Femur (tissue), 1 donor: Measurements from ENCODE around the gene IRX5.

Experiments
- DNase-seq: peaks from one replicate; pipeline ENCODE4 v3.0.0-alpha.2; 2017

Gene IRX5

DNA sequence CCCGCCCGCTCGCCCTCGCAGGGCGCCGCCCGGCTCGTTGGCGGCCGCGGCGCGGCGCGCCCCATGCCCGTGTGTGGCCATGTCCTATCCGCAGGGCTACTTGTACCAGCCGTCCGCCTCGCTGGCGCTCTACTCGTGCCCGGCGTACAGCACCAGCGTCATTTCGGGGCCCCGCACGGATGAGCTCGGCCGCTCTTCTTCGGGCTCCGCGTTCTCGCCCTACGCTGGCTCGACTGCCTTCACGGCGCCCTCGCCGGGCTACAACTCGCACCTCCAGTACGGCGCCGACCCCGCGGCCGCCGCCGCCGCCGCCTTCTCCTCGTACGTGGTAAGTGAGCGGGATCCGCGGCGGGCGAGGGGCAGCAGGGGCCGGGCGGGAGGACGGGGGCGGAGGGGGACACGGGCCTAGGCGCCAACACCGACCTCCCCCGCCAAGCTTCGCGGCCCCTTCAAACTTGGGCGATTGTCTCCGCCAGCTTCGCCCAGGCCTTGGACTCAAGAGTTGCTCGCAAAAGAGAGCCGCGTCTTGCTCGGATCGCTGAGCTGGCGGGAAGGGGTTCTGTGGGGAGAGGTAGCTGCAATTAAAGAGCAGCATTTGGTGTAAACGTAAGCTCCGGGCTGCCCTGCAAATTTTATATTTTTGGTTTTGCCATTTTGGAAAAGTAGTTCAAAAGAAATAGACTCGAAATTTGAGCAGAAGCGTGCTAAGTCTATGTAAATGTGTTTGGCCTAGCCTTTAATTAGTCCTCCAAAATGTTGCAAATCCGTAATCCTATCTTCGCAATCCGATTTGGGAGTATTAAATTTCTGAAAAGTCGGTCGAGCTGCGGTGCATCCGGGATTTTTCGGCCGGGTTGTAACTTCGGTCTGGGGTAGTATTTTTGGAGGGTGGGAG is 702 bp downstream of the IRX5 start:
- peak; percentile 55 for DNase-seq

DNA sequence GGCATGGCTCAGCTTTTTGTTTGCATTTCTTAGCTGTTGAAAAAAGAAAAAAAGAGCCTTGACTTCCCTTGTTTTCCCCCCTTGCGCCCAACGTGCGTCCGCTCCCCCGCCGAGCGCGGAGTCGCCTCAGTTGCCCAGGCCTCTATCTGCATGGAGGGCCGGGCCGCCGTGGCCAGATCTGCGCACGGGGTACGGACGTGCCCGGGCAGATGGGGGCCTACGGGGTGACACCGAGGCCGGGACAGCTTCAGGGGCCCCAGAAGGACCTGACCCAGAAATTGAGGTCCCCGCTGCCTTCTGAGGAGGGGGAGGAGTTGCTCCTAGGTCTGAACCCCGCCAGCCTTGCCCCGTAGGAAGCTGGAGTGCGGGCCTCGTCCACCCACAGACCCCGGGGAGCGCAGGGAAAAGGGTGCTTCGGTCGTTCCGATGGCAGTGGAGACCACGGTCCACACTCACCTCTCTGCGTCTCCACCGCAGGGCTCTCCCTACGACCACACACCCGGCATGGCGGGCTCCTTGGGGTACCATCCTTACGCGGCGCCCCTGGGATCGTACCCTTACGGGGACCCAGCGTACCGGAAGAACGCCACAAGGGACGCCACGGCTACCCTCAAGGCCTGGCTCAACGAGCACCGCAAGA is 1.5 kb downstream of the IRX5 start:
- DNase-seq = no peak

DNA sequence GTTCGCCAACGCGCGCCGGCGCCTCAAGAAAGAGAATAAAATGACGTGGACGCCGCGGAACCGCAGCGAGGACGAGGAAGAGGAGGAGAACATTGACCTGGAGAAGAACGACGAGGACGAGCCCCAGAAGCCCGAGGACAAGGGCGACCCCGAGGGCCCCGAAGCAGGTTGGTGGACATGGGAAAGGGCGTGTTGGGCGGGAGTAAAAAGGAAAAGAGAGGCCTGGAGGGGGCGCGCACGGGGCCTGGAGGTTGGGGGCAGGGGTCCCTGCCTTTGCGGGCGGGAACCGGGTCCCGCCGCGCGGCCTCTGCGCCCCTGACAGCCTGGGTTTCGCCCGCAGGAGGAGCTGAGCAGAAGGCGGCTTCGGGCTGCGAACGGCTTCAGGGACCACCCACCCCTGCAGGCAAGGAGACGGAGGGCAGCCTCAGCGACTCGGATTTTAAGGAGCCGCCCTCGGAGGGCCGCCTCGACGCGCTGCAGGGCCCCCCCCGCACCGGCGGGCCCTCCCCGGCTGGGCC is 2.1 kb downstream of the IRX5 start:
- no peak for DNase-seq

DNA sequence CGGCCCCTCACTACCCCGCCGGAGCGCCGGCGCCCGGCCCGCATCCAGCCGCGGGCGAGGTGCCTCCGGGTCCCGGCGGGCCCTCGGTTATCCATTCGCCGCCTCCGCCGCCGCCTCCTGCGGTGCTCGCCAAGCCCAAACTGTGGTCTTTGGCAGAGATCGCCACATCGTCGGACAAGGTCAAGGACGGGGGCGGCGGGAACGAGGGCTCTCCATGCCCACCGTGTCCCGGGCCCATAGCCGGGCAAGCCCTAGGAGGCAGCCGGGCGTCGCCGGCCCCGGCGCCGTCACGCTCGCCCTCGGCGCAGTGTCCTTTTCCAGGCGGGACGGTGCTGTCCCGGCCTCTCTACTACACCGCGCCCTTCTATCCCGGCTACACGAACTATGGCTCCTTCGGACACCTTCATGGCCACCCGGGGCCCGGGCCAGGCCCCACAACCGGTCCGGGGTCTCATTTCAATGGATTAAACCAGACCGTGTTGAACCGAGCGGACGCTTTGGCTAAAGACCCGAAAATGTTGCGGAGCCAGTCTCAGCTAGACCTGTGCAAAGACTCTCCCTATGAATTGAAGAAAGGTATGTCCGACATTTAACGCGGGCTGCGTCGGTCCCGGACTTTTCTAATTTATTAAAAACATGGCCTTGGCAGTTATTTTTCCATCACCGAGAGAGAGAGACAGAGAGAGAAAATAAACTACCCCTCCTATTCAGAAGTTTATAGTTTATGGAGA is 2.8 kb downstream of the IRX5 start:
- no peak for DNase-seq

DNA sequence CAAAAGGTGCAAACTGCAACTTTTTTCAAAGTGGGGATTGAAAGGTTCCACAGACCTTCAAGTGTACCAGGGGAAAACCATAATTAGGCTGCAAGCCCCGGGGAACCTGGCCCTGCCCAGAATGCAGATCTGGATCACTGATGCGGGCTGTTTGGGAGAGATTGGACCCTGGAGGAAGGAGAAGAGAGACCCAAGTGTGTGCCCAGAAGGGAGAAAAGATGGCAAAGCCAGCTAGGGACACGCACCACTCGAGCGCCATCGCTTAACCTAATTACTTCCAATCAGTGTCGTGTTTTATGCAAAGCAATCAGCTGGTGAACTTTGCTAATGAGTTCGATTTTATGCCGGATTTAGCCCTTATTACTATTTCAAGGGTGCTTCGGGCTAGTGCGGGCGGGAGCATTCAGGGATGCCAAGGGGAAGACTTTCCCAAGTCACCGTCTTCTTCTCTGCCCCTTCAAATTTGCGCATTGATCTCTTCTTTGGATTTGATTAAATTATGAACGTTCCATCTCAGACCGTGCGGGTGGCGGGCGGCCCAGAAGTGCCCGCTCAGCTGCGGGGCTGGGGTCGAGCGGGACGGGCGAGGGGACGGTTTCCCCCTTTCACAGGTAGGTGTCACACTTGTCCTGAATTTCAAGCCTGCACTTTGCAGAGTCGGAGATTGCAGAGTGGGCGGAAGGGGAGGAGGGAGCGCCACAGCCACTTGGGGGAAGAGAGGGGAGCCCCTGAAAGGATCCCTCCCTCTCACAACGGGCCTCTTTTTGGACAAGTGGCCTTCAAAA is 4.0 kb downstream of the IRX5 start:
- peak; percentile 53 for DNase-seq

DNA sequence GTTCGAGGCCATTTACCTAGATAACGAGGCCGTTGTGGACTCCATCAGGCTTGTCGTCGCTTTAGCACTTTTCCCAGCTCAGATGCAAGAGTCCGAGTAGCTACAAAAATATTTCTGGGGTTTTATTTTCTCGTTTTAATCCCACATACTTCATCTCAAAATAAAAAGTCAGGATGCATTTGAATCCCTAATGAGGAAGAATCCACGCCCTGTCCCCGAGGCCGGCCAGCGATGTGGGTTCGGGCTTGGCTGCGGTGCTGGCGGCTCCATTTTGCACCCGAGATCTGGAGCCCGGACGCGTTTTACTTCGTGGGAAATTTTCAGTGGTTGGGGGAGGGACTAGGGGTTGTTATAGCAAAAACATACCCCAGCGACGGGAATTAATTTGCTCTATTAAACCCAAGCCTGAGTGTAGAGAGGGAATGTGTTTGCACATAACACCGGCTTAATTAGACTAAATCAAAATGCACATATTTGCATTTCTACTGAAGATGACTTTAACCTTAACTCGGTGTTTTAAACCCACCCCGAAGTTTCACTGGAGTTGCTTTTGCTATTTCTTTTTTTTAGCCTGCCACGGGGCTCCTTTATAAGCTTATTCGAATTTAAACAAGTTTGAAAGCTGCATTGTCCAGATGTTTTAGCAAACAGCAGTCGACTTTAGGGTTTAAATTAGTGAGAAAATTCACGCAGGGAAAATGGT is 4.8 kb downstream of the IRX5 start:
- DNase-seq = no peak

DNA sequence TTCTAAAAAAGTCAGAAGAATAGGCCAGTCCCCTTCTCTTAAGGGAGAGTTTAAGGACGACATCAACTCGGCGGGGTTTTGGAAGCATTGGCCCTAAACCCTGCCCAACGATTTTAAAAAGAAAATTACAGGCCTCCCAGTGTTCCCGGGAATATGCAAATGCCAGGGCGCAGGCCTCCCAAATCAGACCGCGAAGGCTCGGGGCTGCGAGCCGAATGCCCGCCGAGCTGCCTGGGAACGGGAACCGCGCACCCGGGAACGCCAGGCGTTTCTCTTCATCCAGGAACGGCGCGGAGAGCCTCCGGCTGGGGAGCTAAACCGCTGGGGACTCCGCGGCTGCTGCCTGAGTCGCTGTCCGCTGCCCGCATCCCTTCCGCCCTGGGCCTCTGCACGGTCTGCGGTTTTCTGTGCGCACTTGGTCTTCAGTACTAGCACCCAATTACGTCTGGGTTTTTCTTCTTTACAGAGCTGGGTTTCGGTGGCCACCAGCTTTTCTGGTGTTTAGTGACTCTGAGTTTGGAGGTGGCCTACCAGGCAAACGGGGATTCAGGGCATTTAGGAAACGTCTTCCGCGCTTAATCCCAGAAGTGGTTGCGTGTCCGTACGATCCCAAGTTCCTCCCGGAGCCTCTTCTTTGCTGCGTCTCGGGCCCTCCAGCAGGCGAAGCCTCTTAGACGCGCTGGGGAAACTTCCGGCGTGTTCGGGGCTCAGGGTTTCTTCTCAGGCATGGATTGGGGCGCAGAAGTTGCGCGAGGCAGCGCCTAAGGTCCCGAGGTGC is 5.7 kb downstream of the IRX5 start:
- peak; percentile 61 for DNase-seq

DNA sequence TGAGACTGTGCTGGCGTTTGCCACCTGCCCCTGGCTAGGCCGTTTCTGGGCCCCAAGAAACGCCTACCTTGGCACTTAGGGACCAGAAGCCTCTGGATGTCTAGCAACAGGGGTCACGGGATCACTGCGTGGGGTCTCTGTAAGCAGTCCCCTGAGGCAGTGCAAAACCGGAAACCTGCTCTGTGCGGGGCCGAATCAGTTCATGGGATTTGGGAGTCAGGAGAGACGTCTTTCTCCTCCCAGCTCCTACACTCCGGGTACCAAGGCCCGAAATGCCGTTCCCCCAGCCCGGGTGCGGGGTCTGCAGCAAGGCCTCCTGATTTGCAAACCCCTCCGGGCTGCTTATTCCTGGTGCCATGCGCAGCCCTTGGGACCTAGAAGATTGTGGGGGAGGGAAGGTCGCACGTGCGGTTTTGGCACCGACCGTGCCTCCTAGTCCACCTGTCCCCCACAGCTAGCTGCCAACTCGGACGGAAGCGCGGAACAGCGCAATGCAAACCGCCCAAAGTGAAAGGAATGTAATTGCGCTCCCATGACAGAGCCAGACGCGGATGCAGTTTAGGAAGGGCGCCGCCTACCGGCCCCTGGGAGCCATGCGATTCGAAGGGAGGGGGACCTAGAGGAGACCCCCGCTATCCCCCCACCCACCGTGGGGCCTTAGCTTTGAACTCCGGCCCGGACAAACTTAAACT is 6.5 kb downstream of the IRX5 start:
- peak; percentile 63 for DNase-seq

DNA sequence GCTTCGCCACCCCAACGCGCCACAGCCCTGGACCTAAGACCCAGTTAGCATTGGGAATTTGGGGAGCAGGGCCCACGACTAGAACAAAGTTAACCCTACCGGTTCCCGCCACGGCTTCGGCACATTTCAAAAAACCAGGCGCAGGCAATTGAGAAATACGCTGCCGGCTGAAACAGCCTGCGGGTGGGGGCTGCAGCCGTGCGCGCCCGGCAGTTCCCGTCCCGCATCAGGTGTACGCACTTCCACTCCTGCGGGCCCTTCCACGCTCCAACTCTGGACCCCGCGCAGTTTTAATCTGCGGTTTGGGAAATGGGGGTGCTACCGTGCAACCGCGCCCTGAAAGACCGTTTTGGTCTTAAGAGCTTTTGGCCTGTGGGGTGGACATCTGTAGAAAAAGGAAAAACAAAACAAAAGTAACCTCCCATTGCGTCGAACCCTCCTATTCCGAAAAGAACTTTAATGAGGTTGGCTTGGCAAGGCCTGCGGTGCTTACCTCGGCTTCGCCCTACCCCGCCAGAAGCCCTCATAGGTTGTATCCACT is 7.1 kb downstream of the IRX5 start:
- no peak for DNase-seq

DNA sequence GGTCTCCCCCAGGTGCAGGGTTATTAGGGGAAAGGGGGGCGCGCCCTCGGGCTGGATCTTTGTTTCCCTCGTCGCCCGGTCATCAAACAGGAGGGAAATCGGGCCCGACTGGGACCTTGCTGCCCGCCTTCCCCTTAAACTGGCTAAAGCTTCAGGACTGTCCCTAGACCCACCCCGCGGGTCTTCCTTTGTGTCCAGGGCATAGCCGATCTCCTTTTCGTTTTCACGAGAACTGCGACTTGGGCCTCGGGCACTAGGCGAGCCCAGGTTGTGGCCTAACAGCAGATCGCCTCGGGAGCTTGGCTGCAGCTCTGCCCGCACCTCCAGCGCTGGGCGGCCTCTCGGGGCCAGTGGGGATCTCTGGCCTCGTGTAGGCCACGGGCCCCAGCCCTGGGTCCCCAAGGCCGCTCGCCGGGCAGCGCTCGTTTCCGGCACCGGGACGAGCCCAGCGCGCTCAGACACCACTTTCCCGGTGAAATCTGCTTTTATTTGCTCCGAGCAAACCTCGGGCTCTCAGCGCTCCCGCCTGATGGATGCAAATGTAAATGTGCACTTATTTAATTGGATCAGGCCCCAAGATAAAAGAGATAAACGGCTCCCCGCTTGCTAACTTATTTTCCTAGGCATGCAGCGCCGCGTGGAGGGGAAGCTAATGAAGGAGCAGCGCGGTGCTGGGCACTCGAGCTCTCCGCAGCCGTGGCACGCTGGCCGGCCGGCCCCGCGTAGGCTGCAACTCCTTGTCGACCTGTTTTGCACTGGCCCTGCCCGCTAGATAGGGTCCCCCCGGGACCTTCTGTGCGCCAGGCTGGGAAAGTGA is 7.8 kb downstream of the IRX5 start:
- peak; percentile 38 for DNase-seq

DNA sequence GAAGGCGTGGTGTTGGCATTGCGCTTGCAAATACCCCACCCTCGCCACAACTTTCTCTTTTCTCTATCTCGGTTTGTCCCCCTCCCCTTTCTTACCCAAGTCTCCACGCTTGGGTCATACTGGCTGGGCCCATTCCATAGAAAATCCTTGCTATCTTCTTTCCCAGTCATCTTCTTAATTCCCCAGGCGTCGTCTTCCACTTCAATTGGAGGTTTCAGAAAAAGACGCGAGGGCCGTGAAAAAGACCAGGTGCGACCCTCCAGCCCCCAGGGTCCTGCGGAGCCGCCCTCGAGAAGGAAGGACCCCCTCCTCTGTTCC is 8.3 kb downstream of the IRX5 start:
- no peak for DNase-seq

DNA sequence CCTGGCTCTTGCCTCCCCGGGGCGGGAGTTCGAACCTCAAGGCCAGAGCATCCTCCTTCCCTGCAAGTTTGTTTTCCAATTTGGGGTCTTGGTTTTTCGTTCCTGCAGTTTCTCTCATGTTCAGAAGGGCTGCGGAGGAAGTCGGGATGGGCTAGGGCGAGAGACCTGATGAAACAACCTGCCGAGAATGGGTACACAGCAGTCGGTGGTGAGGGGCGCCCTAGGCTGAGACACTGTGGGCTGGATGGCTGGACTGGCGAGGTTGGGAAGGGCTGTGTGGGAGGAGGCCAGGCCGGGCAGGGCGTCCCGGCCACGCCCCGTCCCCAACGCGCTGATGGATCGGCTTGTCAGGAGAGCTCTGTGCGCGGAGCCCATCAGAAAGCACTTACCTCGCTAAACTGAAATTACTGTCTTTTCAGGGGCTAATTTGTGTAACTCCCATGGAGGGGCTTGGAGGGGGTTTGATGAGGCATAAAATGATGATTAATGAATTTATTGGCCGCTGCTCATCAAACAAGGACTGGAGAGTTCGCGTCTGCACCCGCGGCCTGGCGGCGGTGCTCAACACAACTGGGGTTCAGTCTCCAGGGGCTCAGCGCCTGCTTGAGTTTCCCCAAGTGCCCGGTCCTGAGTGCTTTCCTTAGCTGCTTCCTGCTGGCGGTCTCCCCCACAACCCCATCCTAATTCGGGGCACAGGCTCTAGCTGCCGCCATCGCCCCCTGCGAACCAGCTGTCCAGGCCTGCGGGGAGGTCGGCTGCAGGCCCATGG is 9.0 kb downstream of the IRX5 start:
- DNase-seq = no peak

DNA sequence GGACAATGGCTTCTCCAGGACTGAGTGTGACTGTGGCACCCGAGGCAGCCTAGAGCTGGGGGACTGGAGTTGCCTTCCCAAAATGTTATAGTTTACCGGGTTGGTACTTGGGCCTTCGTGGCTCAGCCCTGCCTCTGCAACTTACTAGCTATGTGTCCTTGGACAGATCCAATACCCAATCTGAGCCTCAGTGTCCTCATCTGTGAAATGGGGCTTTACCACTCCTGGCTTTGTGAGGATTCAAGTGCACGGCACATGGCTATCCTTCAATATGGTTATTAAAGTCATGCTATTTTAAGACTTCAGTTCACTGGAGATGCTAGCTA is 9.6 kb downstream of the IRX5 start:
- DNase-seq = no peak

DNA sequence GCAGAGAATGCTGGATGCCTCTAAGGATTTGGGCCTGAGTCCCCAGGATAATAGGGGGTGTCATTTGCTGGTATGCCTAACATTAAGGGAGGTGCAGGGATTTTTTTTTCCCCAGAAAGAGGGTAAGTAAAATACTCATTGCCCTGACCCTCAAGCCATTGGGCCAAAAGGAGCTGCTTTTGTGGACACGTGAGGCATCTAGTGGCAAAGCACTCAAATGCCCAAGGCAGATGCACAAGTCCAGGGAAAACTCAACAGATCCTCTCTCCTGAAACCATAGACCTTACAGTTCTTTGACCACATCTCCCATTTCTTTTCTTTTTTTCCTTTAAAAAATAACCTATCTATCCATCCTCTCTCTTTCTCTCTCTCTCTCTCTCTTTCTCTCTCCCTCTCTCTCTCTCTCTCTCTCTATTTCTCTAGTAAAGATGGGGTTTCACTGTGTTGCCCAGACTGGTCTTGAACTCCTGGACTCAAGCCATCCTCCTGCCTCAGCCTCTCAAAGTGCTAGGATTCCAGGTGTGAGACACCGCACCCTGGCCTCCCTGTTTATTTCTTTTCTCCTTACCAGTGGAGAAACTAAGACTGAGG is 11.8 kb downstream of the IRX5 start:
- DNase-seq = no peak

DNA sequence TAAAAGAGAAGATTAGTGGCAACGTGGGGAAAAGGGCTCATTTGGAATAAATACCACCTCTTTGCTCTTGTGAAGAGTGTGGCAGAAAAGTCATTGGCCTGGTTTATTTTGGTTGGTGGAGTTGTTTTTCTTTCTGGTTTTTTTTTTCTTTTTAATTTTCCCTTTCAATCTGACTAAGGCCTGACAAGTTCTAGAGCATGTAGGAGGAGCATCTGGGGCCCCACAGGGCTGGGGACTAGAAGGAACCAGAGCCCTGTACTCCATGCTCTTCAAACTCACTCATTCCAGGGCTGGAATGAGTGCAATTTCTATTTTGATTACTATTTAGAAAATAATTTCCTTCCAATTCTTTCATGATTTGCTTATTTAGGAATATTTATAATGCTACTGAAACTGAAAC is 13.3 kb downstream of the IRX5 start:
- no peak for DNase-seq

DNA sequence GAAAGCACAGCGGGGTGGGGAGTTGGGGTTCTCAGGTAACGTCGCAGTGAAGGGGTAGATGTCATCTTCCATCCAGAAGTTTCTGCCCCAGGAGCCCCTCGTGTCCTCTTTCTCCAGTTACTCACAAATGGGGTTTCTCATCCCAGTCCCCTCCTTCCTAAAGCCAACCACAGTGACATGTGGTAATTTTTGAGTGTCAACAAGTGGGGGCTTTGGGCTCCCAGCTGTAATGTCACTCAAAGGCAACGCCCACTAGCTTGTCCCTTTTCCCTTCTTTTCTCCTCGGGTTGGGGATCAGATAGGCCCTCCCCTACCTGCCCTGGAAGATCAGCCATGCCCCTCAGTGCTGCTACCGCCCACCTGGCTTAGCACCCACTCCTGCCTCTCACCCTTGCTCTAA is 14.4 kb downstream of the IRX5 start:
- no peak for DNase-seq

DNA sequence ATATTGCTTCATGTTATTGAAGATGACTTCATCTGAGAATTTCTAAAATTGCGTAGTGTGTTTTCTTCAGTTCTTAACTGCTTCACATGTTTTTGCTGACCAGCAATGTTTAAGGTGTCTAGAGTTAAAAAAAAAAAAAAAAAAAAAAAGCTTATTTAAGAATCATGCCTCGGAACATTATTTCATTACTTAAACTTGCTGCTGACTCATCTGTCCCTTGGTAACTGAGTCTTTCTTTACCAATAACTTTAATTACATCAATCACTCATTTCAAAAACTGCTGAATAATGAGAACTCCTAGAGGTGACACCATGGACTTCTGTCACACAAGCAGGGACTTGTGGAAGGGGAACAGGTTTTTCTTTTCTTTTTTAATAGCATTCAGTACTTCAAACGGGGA is 16.2 kb downstream of the IRX5 start:
- DNase-seq = no peak

DNA sequence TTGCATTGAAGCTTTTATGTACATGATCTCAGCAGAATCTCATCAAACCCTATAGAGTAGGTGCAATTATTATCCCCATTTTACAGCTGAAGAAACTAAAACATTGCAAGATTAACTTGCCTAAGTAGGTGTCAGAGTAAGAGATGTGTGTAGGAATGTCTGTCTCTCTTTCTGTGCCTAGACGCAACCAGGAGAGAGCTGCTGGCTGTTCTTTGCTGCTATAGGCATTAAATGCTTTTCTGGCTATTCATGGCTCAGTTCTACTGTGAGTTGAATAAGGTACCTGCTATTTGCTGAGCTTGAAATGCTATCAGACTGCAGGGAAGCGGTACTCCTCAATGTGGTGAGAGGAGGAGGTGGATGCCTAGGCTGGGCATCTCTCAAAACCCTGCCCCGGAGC is 17.0 kb downstream of the IRX5 start:
- DNase-seq = no peak

DNA sequence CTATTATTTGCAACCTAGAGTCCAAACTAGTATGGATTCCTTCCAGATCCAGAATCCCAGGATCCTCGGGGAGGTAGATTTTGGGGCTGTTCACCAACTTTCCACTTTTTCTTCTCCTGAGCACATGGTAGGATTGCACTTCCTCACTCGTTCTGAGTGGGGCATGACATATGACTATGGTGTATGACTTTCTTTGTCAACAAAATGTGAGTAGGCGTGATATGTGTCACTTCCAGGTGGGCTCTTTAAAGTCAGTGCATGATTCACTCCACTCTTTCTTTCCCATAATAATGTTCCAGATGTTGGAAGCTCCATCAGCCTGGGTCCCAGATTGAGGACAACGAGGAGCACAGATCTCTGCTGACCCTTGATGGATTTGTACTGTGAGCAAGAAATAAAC is 21.5 kb downstream of the IRX5 start:
- DNase-seq = no peak
